ENCODE results near the gene CLCF1.
A peak's percentile ranks its signal among the peaks of the same experiment; 100 is the strongest.

The CLCF1 gene

GRCh38 chr11:67355023-67355793, 18.2 kb downstream of the CLCF1 start:
- TF ChIP-seq, protein P1, sequence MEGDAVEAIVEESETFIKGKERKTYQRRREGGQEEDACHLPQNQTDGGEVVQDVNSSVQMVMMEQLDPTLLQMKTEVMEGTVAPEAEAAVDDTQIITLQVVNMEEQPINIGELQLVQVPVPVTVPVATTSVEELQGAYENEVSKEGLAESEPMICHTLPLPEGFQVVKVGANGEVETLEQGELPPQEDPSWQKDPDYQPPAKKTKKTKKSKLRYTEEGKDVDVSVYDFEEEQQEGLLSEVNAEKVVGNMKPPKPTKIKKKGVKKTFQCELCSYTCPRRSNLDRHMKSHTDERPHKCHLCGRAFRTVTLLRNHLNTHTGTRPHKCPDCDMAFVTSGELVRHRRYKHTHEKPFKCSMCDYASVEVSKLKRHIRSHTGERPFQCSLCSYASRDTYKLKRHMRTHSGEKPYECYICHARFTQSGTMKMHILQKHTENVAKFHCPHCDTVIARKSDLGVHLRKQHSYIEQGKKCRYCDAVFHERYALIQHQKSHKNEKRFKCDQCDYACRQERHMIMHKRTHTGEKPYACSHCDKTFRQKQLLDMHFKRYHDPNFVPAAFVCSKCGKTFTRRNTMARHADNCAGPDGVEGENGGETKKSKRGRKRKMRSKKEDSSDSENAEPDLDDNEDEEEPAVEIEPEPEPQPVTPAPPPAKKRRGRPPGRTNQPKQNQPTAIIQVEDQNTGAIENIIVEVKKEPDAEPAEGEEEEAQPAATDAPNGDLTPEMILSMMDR (conservative IDR thresholded peaks at IDR 0.05): no peak
- peak overlapping the region; percentile 96; the same call in 1 of the 2 replicates for H3K27ac ChIP-seq

- peak overlapping the region; percentile 96 for H3K27ac ChIP-seq
- TF ChIP-seq, protein P1 (conservative IDR thresholded peaks at IDR 0.05): no peak
These were observed 19.0 kb downstream of the CLCF1 start for GRCh38 chr11:67354075-67355022.

GRCh38 chr11:67353317-67354074, 19.9 kb downstream of the CLCF1 start, which contains the start of gene POLD4:
POLD4 (minus strand) TSS chr11:67353546; CDS start chr11:67353399, 147 bp downstream.
- TF ChIP-seq, protein P1 (conservative IDR thresholded peaks at IDR 0.05): no peak; the same call in 1 of the 2 replicates
- H3K27ac ChIP-seq: peak within 1 kb of the TSS; percentile 96

DNA sequence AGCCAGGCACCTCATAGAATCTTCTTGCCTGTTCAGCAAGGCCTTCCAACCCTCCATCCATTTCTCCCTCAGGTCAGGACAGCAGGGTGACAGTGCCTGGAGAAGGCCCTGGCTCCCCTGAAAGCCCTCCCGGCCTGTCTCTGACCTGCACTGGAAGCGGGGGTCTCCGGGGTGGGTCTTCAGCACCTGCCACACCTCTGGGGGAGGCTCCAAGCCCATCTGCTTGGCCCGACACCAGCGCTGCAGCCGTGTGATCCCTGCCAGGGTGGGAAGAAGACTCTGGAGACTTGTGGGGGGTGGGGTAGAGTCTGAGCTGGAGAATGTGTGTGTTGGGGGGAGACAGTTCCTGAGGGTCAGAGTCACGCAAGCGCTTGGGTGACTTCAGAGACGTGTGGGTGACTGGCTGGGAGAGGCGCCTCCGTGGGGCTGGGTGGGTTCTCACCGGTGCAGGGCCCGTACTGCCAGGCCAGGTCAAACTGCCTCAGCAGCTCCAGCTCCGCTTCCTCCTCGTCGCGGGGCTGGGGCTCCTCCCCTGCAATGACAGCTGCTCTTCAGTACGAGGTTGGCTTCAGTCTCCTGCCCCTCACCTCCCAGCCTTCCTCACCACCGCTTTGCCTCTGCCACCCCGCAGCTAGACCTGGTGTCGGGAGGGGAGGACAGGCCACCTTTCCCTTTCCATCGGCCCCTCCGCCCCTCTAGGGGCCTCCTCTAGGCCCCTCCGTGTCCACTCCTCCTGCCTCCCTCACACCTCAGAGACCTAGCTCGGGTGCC, 20.7 kb downstream of the CLCF1 start:
- H3K27ac ChIP-seq: peak overlapping the region; percentile 96
- TF ChIP-seq, protein P1 (conservative IDR thresholded peaks at IDR 0.05): no peak

DNA sequence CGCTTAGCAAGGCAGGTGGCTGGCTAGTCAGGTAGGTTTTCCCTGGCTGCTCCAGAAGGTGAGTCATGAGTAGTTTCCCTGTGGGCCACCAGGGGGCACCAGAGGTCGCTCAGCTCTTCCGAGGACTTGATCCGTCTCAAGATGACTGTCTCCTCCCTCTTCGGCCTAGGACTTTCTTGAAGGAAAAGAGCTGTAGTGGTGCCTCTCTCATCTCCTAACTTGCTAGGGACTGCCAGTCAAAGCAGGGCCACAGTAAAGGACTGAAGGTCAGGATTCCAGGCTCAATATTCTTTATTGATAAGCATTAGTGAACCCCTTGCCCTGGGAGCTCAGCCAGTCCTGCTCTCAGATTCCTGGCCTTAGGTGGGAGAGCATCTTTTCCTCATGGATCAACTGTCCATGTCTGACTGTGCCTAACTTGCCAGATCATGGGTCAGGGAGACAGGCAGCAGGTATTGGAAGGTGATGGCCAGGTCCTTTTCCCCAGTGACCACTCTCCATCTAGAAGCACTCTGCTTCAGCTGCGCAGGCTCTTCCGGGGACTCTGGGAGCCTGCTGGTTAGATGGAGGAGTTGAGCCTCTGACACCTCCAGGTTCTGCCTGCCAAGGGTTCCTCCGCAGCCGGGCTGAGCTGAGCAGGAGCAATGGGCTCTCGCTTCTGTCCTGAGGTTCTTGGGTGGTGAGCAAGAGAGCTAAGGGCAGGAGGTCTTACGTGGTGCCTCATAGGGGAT, 22.0 kb downstream of the CLCF1 start:
- peak overlapping the region; percentile 96 for H3K27ac ChIP-seq
- TF ChIP-seq, protein P1 (conservative IDR thresholded peaks at IDR 0.05): peak; percentile 100

GRCh38 chr11:67349928-67350465, 23.4 kb downstream of the CLCF1 start:
- no peak overlapping the region for H3K27ac ChIP-seq
- TF ChIP-seq, protein P1 (conservative IDR thresholded peaks at IDR 0.05): no peak

Data from VCaP (cell line).